ENCODE results near the gene PKP1.

DNA sequence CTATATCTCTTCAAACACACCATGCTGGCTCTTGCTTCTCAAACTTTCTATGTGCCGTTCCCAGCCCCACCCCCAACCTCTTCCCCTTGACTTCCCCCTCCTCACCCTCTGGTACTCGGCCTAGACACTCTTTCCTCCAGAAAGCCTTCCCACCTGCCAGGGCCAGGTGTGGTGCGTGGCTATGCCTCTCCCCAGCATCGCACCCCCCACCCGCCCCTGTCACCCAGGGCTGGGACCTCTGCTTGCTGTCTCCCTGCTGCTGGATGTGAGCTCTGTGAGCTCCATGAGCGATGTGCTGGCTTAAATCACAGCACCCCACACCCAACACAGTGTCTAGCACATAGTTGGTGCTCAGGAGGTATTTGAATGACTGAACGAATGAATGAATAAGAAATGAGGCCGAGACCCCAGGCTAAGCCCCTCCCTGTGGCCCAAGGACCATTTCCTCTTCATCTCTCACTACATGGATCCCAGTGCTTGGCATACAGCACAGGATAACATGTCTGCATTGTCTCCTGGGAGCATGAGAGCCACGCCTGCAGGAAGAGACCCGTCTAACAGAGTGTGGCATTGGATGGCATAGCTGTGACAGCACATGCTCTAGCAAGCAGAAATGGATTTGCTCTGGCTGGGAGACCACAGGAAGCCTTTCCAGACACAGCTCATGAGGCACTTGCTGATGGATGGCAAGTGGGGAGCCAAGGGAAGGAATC is 74.5 kb downstream of the PKP1 start:
- TF ChIP-seq, protein P1, sequence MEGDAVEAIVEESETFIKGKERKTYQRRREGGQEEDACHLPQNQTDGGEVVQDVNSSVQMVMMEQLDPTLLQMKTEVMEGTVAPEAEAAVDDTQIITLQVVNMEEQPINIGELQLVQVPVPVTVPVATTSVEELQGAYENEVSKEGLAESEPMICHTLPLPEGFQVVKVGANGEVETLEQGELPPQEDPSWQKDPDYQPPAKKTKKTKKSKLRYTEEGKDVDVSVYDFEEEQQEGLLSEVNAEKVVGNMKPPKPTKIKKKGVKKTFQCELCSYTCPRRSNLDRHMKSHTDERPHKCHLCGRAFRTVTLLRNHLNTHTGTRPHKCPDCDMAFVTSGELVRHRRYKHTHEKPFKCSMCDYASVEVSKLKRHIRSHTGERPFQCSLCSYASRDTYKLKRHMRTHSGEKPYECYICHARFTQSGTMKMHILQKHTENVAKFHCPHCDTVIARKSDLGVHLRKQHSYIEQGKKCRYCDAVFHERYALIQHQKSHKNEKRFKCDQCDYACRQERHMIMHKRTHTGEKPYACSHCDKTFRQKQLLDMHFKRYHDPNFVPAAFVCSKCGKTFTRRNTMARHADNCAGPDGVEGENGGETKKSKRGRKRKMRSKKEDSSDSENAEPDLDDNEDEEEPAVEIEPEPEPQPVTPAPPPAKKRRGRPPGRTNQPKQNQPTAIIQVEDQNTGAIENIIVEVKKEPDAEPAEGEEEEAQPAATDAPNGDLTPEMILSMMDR (IDR thresholded peaks at IDR 0.05; ENCODE audit: low read length): no peak
- no peak for TF ChIP-seq EZH2 (IDR thresholded peaks at IDR 0.05; ENCODE audit: borderline replicate concordance, low read length)
